ENCODE data around the gene PSME3IP1.

DNA sequence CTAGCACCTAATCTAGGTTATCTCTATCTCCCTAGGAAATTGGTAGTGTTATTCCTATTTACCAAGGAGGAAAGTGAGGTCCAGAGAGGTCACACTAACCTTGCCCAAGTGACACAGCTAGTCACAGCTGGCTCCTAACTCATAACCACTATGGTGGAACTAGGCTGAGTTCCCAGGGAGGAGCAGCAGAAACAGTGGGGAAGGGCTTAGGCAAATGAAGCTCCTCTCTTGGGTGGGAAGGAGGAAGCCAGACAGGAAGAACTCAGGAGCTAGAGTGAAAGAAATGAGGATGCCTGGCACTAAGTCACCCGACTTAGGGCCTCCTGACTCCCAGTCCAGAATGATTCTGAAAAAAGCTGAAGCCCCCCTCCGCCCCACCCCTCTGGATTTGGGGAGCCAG lies 34.5 kb downstream of the PSME3IP1 start:
- TF ChIP-seq, protein P1, sequence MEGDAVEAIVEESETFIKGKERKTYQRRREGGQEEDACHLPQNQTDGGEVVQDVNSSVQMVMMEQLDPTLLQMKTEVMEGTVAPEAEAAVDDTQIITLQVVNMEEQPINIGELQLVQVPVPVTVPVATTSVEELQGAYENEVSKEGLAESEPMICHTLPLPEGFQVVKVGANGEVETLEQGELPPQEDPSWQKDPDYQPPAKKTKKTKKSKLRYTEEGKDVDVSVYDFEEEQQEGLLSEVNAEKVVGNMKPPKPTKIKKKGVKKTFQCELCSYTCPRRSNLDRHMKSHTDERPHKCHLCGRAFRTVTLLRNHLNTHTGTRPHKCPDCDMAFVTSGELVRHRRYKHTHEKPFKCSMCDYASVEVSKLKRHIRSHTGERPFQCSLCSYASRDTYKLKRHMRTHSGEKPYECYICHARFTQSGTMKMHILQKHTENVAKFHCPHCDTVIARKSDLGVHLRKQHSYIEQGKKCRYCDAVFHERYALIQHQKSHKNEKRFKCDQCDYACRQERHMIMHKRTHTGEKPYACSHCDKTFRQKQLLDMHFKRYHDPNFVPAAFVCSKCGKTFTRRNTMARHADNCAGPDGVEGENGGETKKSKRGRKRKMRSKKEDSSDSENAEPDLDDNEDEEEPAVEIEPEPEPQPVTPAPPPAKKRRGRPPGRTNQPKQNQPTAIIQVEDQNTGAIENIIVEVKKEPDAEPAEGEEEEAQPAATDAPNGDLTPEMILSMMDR (IDR thresholded peaks at IDR 0.05), result no peak
- TF ChIP-seq POLR2A (IDR thresholded peaks at IDR 0.05) (no peak), POLR2AphosphoS5 (IDR thresholded peaks at IDR 0.05) (no peak)
